ENCODE results near the gene ABI2. TPM values are rescaled to one million over a fixed set of nuclear protein-coding genes. Genes with fewer than 3 reads are reported as not detected.
A peak's percentile ranks its signal among the peaks of the same experiment; 100 is the strongest.

ABI2 gene
- total and polyA plus RNA-seq, 2 of the 4 experiments (the other 2 are of a cell fraction) = 35.7 to 54.0 TPM

GRCh38 chr2:203366639-203367466 is 38.7 kb downstream of the ABI2 start:
- 0 out of 2 replicates have a peak, but pooled peaks cover 3% of the 10 kb centered on the region for H4K20me1 ChIP-seq (ENCODE audit: insufficient read depth, low read length)
- in situ Hi-C loops (cut with MboI; ENCODE audit: low sequenced_read_pairs) (no loop called here), intact Hi-C loops (cut with micrococcal nuclease) (no loop called here), dilution Hi-C loops (cut with HindIII; ENCODE audit: low sequenced_read_pairs, unreplicated experiment) (no loop called here)
- H2BK20ac ChIP-seq (ENCODE audit: low read depth, low read length) = no peak overlapping the region
- peaks cover 6% of the 10 kb centered on the region for H3K36me3 ChIP-seq (ENCODE audit: control insufficient read depth, insufficient read depth, low read length)
- BruUV-seq (replicated peaks) = no TSS peak
- H3K9me1 ChIP-seq (ENCODE audit: insufficient read depth, low read length) = peaks cover 3% of the 10 kb centered on the region
- H3K18ac ChIP-seq (ENCODE audit: low read depth, low read length) = no peak overlapping the region
- no peak overlapping the region for H2BK15ac ChIP-seq (ENCODE audit: low read depth, low read length)
- no peak overlapping the region for H2BK120ac ChIP-seq (ENCODE audit: low read depth, low read length)
- no peak for ATAC-seq (ENCODE audit: low read depth)
- H3K23ac ChIP-seq (ENCODE audit: low read depth, low read length) = peak overlapping the region; percentile 38; the same call in 1 of the 2 replicates
- no peaks in the 10 kb centered on the region for H3K4me1 ChIP-seq (ENCODE audit: control insufficient read depth, insufficient read depth, low read length)
- H3K79me1 ChIP-seq (ENCODE audit: low read depth in 1 of 2, low read length in 2 of 2) = peaks cover 31 to 38% of the 10 kb centered on the region in 2 experiments; a peak in 3 of 4 replicates
- H4K5ac ChIP-seq (ENCODE audit: low read depth, low read length) = no peak overlapping the region
- H3K9me3 ChIP-seq (ENCODE audit: control insufficient read depth, insufficient read depth, low read length) = no peaks in the 10 kb centered on the region
- H3K4me2 ChIP-seq (ENCODE audit: low read depth, low read length) = no peak overlapping the region
- H3K4ac ChIP-seq (ENCODE audit: low read depth, low read length) = no peak overlapping the region
- no peak overlapping the region for H3K14ac ChIP-seq (replicated peaks; ENCODE audit: low read depth, low read length)
- H3K27me3 ChIP-seq (ENCODE audit: control insufficient read depth, insufficient read depth, low read length) = no peaks in the 10 kb centered on the region
- H4K8ac ChIP-seq (ENCODE audit: low read depth in 2 of 2, low read length in 2 of 2) = no peak overlapping the region
- H2AK5ac ChIP-seq (ENCODE audit: low read depth, low read length) = no peak overlapping the region
- CTCF ChIA-PET = no interaction called here
- no peak overlapping the region for H3K27ac ChIP-seq (ENCODE audit: insufficient read depth, low read length)
- no peak overlapping the region for H3K9ac ChIP-seq (ENCODE audit: low read depth, low read length)
- no peak overlapping the region for H3K4me3 ChIP-seq (ENCODE audit: insufficient read depth, low read depth, low read length)
- H2AFZ ChIP-seq (replicated peaks; ENCODE audit: low read length, poor library complexity) = no peak overlapping the region
- H2AK9ac ChIP-seq (replicated peaks; ENCODE audit: low read depth, low read length, poor library complexity) = no peak overlapping the region
- H3K56ac ChIP-seq (ENCODE audit: extremely low read depth, insufficient read depth, low read length) = no peak overlapping the region
- POLR2A ChIA-PET (ENCODE audit: unreplicated experiment) = no interaction called here
- no peak overlapping the region for H4K91ac ChIP-seq (ENCODE audit: insufficient read depth, low read depth, low read length)
- no peak for DNase-seq
- no CpG with 5 or more reads among the region's 5 CpGs for WGBS, 2 experiments (ENCODE audit: extremely low coverage in 2 of 2, insufficient read length in 1 of 2)
- H2BK5ac ChIP-seq (ENCODE audit: low read depth, low read length, poor library complexity, severe bottlenecking) = no peak overlapping the region
- TF ChIP-seq CTCF (conservative IDR thresholded peaks at IDR 0.05; ENCODE audit: low read depth, low read length) (no peak), POLR2A (IDR thresholded peaks at IDR 0.05; ENCODE audit: low read depth, low read length) (no peak), RCOR1 (IDR thresholded peaks at IDR 0.05; ENCODE audit: insufficient replicate concordance, low read length) (no peak), RAD21 (IDR thresholded peaks at IDR 0.05; ENCODE audit: low read length) (no peak), BHLHE40 (IDR thresholded peaks at IDR 0.05; ENCODE audit: low read depth, low read length) (no peak), SMC3 (IDR thresholded peaks at IDR 0.05; ENCODE audit: low read depth, low read length) (no peak), FOS (IDR thresholded peaks at IDR 0.05; ENCODE audit: low read depth, low read length) (no peak), MAFK (IDR thresholded peaks at IDR 0.05; ENCODE audit: low read depth, low read length) (no peak), RFX5 (IDR thresholded peaks at IDR 0.05; ENCODE audit: low read depth, low read length) (no peak)
